Hepatocyte (in vitro differentiated cells): ENCODE measurements around the gene RPRD2.

ENCODE experiments used
- EZH2 ChIP-seq: fragments of 200-600 bp; sonication (generic); IDR thresholded peaks from 2 replicates; pipeline ENCODE4 v1.6.1; 2016; ENCODE audit warnings: antibody characterized with exemption, mild to moderate bottlenecking, borderline replicate concordance
- EZH2phosphoT487 ChIP-seq: fragments of 200-600 bp; sonication (generic); IDR thresholded peaks from one replicate; pipeline ENCODE4 v1.6.1; 2018; ENCODE audit warnings: antibody characterized with exemption, mild to moderate bottlenecking, low read depth, moderate library complexity; ENCODE audit not compliant: unreplicated experiment, severe bottlenecking
- TF ChIP-seq, protein P1 (sequence below): fragments of 200-600 bp; sonication (generic); IDR thresholded peaks from 2 replicates; pipeline ENCODE4 v1.5.1; 2016; ENCODE audit warnings: antibody characterized with exemption, mild to moderate bottlenecking; ENCODE audit not compliant: poor library complexity

GRCh38 chr1:150511551-150511950 lies 147.6 kb downstream of the RPRD2 start:
- TF ChIP-seq, protein P1, sequence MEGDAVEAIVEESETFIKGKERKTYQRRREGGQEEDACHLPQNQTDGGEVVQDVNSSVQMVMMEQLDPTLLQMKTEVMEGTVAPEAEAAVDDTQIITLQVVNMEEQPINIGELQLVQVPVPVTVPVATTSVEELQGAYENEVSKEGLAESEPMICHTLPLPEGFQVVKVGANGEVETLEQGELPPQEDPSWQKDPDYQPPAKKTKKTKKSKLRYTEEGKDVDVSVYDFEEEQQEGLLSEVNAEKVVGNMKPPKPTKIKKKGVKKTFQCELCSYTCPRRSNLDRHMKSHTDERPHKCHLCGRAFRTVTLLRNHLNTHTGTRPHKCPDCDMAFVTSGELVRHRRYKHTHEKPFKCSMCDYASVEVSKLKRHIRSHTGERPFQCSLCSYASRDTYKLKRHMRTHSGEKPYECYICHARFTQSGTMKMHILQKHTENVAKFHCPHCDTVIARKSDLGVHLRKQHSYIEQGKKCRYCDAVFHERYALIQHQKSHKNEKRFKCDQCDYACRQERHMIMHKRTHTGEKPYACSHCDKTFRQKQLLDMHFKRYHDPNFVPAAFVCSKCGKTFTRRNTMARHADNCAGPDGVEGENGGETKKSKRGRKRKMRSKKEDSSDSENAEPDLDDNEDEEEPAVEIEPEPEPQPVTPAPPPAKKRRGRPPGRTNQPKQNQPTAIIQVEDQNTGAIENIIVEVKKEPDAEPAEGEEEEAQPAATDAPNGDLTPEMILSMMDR, result no peak
- TF ChIP-seq EZH2phosphoT487 (no peak), EZH2 (no peak)
